ENCODE data around the gene FCN2.

FCN2 gene

GRCh38 chr9:134913041-134913712 lies 32.6 kb downstream of the FCN2 start:
- DNase-seq: no peak

DNA sequence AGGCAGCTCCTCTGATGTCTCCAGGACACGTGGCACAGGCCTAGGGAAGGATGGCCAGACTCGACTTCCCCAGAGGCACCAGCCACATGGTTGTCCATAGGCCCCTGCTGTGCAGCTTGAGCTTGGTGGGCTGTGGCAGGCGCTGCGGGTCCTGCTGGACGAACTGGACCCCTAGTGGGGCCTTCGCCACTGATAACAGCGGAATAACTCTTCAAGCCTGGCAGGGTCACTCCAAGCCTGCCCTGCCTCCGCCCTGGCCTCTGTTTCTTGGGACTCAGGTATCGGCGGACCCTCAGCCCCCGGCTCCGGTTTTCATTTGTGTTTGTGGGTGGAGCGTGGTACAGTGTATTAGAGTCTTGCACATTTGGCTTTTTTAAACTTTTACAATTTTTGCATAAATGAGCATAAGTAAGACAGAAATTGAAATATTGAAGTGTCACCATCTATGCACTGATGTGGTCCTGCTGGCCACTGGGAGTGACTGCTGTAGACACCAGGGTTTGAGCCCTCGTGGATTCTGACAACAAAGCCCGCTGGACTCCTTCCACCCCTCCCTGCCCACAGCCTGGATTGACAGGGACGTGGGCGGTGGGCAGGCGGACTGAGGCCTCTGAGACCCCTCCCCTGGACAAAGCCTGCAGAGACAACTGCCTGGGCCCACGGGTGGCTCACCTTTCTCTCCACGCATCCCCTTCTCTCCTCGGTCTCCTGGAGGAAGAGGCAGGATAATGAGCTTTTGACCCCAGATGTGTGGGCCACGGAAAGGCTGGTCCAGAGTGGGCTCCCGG lies 33.3 kb downstream of the FCN2 start:
- no peak for DNase-seq

- no peak for DNase-seq
Measured at GRCh38 chr9:134914501-134914834, 33.9 kb downstream of the FCN2 start.

DNA sequence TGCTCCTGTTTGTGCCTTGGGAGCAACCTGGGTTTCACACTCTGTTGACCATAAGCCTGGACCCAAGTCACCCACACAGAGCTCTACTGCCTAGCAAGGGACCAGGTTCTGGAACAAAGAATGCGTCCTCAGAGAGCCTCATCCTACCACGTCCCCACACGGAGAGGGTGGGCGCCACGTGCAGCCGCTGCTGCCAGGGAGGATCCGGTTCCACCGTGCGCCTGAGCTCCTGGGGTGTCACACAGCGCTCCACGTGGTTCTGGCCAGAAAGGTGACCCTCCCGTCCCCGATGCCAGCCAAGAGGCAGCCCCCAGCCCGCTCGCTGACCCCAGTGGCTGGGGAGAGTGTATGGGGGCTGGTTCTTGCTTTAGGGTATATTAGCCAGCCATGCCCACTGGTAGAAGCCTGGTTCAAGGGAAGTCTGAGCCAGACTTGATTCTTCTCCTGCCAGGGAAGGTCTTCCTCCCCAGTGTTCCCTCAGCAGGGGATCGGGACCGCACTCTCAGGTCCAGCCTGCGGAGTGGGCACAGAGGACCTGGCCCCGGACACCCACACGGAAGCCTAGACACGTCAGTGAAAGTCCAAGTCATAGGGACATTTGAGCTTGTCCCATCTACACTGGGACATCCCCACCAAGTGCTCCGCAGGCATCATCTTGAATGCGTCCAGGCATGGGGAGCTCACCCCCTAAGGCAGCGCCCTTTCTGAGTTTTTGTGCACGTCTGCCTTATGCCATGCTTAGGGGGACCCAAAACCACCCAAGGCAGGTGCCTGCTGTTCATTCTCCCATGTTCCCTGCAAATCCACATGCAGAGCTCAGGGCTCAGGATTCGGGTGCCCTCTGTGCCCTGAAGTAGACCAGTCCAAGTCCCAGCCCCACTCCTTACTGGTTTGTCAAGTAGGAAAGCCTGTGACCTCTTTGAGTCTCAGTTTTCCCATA lies 34.7 kb downstream of the FCN2 start:
- DNase-seq: no peak

DNA sequence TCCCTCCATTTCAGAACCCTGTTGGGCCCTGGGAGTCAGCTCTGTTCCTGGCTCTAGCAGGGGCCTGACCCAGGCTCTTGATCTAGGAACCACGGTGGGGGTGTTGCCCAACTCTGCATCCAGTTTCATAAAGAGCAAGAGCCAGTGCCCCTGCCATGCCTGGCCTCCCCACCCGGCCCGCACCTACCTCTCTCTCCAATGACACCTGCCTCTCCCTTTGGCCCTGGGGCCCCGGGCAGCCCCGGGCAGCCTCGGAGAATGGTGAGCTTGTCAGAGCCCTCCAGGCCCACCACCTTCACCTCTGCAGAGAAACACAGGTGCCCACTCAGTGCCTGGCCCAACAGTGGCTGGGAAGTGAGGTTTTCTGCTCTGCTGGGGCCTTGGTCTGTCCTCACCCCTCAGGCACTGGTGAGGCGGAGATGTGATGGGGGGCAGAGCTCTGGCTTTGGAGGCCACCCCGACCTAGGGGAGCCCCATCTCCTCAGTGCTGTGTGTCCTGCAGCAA lies 35.6 kb downstream of the FCN2 start:
- no peak for DNase-seq

GRCh38 chr9:134917431-134918373 lies 37.1 kb downstream of the FCN2 start, which contains the start of gene FCN1:
Gene FCN1 (minus strand): TSS chr9:134917912. CDS start chr9:134917871, 41 bp downstream.
- DNase-seq: no peak

DNA sequence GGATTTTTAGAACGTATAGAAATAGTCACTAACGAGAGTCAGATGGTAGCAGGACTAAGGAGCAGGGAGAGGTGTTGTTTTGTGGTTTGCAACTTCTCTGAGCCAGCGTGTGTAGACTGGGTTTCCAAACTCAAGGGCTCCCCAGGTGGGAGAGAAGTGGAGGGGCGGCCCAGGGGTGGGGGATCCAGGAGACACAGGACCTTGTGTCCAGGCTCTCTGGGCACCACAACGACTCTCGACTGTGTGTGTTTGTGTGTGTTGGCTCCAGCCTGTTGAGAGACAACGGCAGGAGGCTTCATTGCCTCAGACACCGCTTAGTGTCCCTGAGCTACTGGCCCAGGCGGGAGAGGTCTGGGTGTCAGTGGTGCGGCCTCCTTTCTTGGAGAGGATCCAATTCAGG lies 38.0 kb downstream of the FCN2 start:
- DNase-seq: no peak

- DNase-seq: no peak
Measured at GRCh38 chr9:134919303-134919702, 38.7 kb downstream of the FCN2 start.

DNA sequence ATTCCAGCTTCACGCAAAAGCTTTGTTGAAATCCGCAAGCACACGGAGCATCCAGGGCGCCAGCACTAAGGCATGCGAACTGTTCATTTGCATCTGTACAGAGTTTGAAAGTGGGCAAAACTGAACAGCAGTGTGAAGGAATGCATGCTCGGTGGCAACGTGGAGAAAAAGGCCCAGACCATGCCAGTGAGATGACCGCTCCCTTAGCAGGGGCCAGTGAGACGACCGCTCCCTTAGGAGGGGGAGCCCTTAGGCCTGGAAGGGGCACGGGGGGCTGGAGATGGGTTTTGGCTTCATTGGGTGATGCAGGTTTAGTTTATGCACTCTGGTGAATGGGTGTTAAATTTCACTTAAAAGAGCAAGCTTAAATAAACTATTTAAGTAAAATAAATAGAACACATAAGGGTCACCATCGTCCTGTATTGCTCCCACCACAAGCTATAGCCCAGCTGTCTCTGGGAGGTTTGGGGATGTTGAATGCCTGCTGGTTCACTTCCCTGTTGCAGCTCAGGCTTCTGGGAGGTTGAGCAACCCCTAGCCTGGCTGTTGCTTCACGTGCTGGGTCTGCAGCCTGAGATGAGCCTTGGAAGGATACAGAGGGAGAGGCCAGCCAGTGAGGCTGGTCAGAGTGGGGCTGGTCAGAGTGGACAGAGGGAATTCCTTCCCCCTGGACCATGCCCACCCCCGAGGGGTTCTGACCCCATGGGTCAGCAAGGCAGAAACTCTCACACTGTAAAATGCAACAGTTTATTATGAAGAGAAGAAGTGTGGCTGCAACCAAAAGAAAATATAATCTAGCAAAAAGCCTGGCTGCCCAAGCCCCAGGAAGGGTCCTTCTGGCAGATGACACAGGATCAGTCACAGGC lies 41.7 kb downstream of the FCN2 start:
- no peak for DNase-seq

- DNase-seq: no peak
Measured at GRCh38 chr9:134922932-134923240, 42.3 kb downstream of the FCN2 start.

DNA sequence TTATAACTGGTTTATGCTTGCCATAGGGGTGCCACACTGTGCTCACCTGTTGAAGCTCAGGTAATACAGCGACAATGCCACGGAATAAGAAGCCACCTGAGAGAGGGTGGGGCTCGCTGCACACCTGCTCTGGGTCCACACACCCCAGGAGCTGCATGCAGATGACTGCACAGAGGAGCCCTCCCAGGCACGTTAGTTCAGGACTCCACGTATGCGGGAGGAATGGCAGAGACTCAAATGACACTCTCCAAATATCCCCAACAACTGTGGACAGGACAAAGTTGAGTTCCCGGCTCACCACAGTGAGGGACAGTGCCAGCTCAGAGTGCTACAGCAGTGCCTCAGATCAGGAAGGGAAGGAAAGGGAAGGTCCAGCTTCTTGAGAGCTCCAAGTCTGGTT lies 42.9 kb downstream of the FCN2 start:
- no peak for DNase-seq

- no peak for DNase-seq
Measured at GRCh38 chr9:134925011-134925511, 44.5 kb downstream of the FCN2 start.

GRCh38 chr9:134928436-134929192 lies 48.0 kb downstream of the FCN2 start:
- DNase-seq: no peak

GRCh38 chr9:134929193-134930158 lies 48.9 kb downstream of the FCN2 start:
- no peak for DNase-seq

DNA sequence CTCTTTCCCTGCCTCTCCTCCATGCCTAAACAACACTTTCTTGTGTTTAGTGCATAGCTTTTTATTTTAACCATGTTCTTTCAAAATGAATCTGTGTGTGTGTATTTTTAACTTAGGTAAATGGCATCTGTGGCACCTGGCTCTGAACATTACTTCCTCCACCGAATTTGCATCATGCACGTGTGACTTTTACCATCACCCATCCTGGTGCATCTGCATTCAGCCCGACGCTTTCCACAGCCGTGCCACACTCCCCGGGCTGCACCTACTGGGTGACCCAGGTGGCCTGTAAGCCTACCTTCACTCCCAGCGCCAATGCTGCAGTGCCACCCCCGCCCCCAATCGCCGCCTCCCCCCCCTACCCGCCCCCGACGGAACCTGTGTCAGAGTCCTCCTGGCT lies 49.8 kb downstream of the FCN2 start:
- DNase-seq: no peak

DNA sequence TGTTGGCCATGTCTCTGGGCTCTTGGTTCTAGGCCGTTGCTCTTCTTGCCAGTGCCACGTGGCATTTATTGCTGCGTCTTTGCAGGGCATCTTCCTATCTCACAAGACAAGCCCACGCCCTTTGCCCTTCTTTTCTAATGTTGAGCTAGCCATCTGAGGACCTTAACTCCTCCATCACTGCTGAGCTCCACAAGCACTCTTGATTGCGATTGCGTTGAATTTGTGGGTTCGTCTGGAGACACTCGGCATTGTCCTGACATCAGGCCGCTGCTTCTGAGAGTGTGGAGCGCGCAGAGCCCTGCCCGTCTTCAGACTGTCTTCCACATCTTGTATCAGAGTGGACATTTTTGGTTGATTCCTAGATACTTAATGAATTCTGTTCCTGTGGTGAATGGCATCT lies 51.6 kb downstream of the FCN2 start:
- no peak for DNase-seq

DNA sequence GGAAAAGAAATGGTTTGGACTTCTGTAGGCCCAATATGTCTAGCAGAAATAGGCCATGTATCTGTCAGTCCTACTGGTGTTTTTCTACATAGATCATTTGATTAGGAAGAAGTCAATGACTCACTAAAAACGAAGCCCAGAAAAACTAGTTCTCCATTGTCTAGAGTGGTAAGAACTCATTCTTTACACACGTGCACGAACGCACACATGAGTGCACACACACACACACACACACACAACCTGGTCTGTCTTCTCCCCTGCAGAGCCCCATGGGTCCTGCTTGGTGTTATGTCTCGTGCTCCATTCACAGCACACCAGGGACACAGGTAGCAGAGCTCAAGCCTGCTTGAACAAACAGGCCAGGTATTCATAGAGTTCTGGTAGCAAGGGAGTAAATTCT lies 52.0 kb downstream of the FCN2 start:
- no peak for DNase-seq

GRCh38 chr9:134933076-134933659 lies 52.6 kb downstream of the FCN2 start:
- no peak for DNase-seq
